ENCODE results near the gene ZMYND19. TPM values are rescaled to one million over a fixed set of nuclear protein-coding genes. Genes with fewer than 3 reads are reported as not detected.

ZMYND19 gene
- total RNA-seq, 2 donors from 2014 or later = 47.8 to 51.0 TPM

- Mint-ChIP-seq H3K36me3 (ENCODE audit: low read depth) (peaks cover 57% of the 10 kb centered on the region), H3K27ac (no peak overlapping the region), H3K27me3 (ENCODE audit: insufficient read depth) (no peaks in the 10 kb centered on the region), H3K4me1 (peaks cover 12% of the 10 kb centered on the region), H3K9me3 (no peaks in the 10 kb centered on the region), H3K4me3 (no peak overlapping the region)
- no peak overlapping the region for H3K27ac ChIP-seq (ENCODE audit: low read depth, low read length)
- no peaks in the 10 kb centered on the region for H3K9me3 ChIP-seq (ENCODE audit: control insufficient read depth, low read length)
- H3K27me3 ChIP-seq (ENCODE audit: control insufficient read depth, insufficient read depth, low read length, poor library complexity, severe bottlenecking) = no peaks in the 10 kb centered on the region
- H3K4me3 ChIP-seq (ENCODE audit: low read length) = no peak overlapping the region
- no peak for TF ChIP-seq CTCF (conservative IDR thresholded peaks at IDR 0.05)
- no peak overlapping the region for H3K9ac ChIP-seq (ENCODE audit: extremely low read depth, low read length, poor library complexity, severe bottlenecking)
- WGBS, 2 experiments (ENCODE audit: insufficient coverage in 1 of 2, insufficient read length in 1 of 2) = 93 to 100% methylated on average over 5 to 8 of the region's 8 CpGs
- no peak for DNase-seq
- peaks cover 74% of the 10 kb centered on the region for H3K36me3 ChIP-seq (ENCODE audit: control insufficient read depth, insufficient read depth, low read length)
- peaks cover 6% of the 10 kb centered on the region for H3K4me1 ChIP-seq (ENCODE audit: control insufficient read depth, insufficient read depth, low read length)
Measured at GRCh38 chr9:137583957-137584356, 6.4 kb downstream of the ZMYND19 start.

DNA sequence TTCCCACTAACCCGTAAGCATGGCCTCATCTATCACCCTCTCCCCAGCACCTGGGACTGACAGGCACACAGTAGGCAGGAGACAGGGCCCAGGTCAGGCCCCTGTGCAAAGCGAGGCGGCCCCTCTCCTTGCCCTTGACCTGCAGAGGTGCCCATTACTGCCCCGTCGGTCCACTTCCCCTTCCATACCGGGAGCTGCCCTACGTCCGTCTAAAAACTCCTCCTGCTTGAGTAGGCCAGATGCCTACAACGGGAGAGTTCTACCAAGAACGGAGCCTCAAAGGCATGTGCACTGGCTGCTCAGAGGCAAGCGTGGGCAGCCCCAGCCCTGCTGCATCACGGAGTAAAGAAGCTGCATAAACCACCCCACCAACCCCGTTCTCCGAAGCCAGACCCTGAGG lies 7.0 kb downstream of the ZMYND19 start:
- 83 to 90% methylated on average over 8 to 14 of the region's 14 CpGs for WGBS, 2 experiments (ENCODE audit: insufficient coverage in 1 of 2, insufficient read length in 1 of 2)
- DNase-seq = no peak
- no peaks in the 10 kb centered on the region for H3K27me3 ChIP-seq (ENCODE audit: control insufficient read depth, insufficient read depth, low read length, poor library complexity, severe bottlenecking)
- H3K27me3 Mint-ChIP-seq (ENCODE audit: insufficient read depth) = no peaks in the 10 kb centered on the region
- H3K9me3 ChIP-seq (ENCODE audit: control insufficient read depth, low read length) = no peaks in the 10 kb centered on the region
- H3K9me3 Mint-ChIP-seq = no peaks in the 10 kb centered on the region
- H3K36me3 ChIP-seq (ENCODE audit: control insufficient read depth, insufficient read depth, low read length) = peaks cover 68% of the 10 kb centered on the region
- no peak overlapping the region for H3K4me3 Mint-ChIP-seq
- TF ChIP-seq CTCF (conservative IDR thresholded peaks at IDR 0.05) = no peak
- no peak overlapping the region for H3K4me3 ChIP-seq (ENCODE audit: low read length)
- H3K4me1 ChIP-seq (ENCODE audit: control insufficient read depth, insufficient read depth, low read length) = peaks cover 2% of the 10 kb centered on the region
- H3K36me3 Mint-ChIP-seq (ENCODE audit: low read depth) = peaks cover 56% of the 10 kb centered on the region
- H3K27ac ChIP-seq (ENCODE audit: low read depth, low read length) = no peak overlapping the region
- H3K4me1 Mint-ChIP-seq = peaks cover 13% of the 10 kb centered on the region
- no peak overlapping the region for H3K27ac Mint-ChIP-seq
- H3K9ac ChIP-seq (ENCODE audit: extremely low read depth, low read length, poor library complexity, severe bottlenecking) = no peak overlapping the region

GRCh38 chr9:137582286-137582860 lies 7.9 kb downstream of the ZMYND19 start:
- 92 to 93% methylated on average over 17 to 20 of the region's 20 CpGs for WGBS, 2 experiments (ENCODE audit: insufficient coverage in 1 of 2, insufficient read length in 1 of 2)
- Histone ChIP-seq H3K9ac (ENCODE audit: extremely low read depth, low read length, poor library complexity, severe bottlenecking) (no peak overlapping the region), H3K4me1 (ENCODE audit: control insufficient read depth, insufficient read depth, low read length) (peaks cover 6% of the 10 kb centered on the region), H3K36me3 (ENCODE audit: control insufficient read depth, insufficient read depth, low read length) (peaks cover 58% of the 10 kb centered on the region), H3K27ac (ENCODE audit: low read depth, low read length) (no peak overlapping the region), H3K27me3 (ENCODE audit: control insufficient read depth, insufficient read depth, low read length, poor library complexity, severe bottlenecking) (no peaks in the 10 kb centered on the region), H3K4me3 (ENCODE audit: low read length) (no peak overlapping the region), H3K9me3 (ENCODE audit: control insufficient read depth, low read length) (no peaks in the 10 kb centered on the region)
- peaks cover 15% of the 10 kb centered on the region for H3K4me1 Mint-ChIP-seq
- peak; percentile 78 for TF ChIP-seq CTCF (conservative IDR thresholded peaks at IDR 0.05)
- no peaks in the 10 kb centered on the region for H3K9me3 Mint-ChIP-seq
- DNase-seq = peak; percentile 87
- H3K36me3 Mint-ChIP-seq (ENCODE audit: low read depth) = peaks cover 47% of the 10 kb centered on the region
- H3K27ac Mint-ChIP-seq = peak overlapping the region; percentile 66
- H3K4me3 Mint-ChIP-seq = no peak overlapping the region
- H3K27me3 Mint-ChIP-seq (ENCODE audit: insufficient read depth) = no peaks in the 10 kb centered on the region

All from endodermal cell (in vitro differentiated cells).